RKO (cell line): ENCODE data around the gene IHH.

Experiments
- DNase-seq: peaks from one replicate; pipeline ENCODE4 v3.0.0-alpha.2; 2016; ENCODE audit warnings: low spot score

The IHH gene

GRCh38 chr2:219019436-219019835, 41.3 kb downstream of the IHH start:
- DNase-seq, result no peak

DNA sequence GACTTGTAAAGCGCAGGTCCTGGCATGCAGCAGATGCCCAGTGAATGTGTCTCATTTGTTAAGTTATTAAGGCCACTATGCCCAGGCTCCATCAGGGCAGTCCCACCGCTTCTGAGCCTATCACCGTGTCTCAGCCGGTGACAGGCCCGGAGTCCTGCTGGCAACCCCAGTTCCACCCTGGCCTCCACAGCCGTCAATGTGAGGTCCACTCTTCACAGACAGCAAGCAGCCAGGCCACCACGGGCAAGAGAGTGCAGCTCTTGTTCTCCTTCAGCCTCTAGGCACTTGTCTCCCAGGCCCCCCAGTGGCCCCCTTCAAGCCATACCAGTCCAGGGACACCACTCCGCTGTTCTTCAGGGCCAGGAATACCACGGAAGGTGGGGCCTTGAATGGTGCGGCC, 42.0 kb downstream of the IHH start:
- DNase-seq, result no peak

DNA sequence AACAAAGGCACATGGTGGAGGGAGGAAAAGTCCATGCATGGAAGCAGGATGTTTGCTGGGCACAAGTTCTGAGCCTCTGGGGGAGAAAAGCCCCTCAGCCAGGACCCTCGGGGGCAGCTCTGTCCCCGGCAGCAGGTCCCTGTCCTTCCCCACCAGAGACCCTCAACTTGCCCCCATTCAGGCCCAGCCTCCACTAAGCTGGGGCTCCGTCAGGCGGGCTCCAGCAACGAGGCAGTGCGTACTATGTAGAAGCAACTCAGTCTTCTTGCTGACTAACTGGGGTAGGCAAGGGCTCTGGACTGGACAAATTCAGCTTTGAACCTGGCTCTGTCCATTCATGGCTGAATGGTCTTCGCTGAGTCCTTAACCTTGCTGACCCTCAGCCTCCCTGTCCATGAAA, 42.4 kb downstream of the IHH start:
- DNase-seq, result no peak

- DNase-seq, result no peak
These were observed 43.4 kb downstream of the IHH start for GRCh38 chr2:219017201-219017931.

GRCh38 chr2:219016721-219017120, 44.0 kb downstream of the IHH start:
- DNase-seq, result no peak

DNA sequence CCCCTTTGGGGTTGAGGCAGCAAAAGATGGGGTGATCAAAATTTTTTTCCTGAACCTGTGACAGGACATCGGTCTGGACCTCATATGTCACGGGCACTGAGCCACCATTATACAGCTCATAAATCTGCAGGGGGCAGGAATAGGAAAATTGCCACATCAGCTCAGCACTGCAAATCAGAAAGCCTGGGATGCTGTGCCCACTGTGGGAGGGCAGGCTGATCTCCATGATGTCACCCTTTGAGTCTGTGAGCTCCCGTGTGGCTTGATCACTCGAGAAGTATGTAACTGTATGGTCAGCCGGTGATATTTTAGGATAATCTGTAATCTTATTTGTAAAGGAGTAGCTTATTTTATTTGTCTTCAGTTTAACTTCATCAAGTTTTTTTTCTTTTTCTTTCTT, 49.8 kb downstream of the IHH start:
- DNase-seq, result no peak

- no peak for DNase-seq
These were observed 50.5 kb downstream of the IHH start for GRCh38 chr2:219010162-219010756.

DNA sequence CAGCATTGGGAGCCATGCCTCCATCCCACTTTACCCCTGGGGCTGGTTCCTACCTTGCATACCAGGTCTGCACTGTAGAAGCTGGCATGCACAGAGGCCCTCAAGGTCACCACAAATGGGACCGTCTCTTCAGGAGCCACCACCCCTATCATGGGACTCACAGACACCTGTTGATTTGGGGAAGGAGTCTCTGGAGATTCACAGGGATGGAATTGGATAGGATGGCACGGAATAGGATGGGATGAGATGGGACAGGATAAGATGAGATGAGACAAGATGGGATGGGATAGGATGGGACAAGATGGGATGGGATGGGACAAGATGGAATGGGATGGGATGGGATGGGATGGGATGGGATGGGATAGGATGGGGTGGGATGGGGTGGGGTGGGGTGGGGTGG, 51.4 kb downstream of the IHH start:
- no peak for DNase-seq
